ENCODE measurements around the gene TNFRSF25.
"Not testable (repeated sequence)": the region's sequence is repeated elsewhere in the genome, so short reads cannot be mapped to it uniquely, and the experiment has no call there.

Gene TNFRSF25

GRCh38 chr1:6467744-6468688 is 2.0 kb upstream of the TNFRSF25 start:
- DNase-seq = no peak

GRCh38 chr1:6467224-6467623 is 1.3 kb upstream of the TNFRSF25 start:
- DNase-seq = no peak

GRCh38 chr1:6466751-6467150 is 778 bp upstream of the TNFRSF25 start:
- no peak for DNase-seq

DNA sequence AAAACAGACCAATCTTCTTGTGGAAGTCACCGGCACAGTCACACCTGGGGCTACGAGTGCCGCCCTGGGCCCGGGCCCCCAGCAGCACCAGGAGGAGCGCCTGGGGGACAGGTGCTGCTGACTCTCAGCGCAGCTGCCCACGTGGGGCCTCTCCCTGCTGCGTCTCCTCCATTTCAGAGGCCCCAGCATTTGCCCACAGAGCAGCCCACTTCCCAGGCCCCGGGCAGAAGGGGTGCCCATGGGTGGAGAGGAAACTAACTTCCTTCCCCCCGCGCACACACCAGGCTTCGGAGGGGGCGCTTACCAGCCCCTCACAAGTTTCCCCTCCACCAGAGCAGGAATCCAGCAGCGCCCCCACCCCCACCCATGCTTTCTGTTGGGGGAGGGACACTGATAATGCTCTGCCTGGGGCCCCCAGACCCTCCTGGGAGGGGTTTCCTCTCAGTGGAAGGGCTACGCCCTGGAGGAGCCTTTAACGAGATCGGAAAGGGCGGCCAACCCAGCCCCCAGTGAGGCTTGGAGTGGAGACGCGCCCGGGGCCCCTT is 440 bp downstream of the TNFRSF25 start:
- no peak for DNase-seq

DNA sequence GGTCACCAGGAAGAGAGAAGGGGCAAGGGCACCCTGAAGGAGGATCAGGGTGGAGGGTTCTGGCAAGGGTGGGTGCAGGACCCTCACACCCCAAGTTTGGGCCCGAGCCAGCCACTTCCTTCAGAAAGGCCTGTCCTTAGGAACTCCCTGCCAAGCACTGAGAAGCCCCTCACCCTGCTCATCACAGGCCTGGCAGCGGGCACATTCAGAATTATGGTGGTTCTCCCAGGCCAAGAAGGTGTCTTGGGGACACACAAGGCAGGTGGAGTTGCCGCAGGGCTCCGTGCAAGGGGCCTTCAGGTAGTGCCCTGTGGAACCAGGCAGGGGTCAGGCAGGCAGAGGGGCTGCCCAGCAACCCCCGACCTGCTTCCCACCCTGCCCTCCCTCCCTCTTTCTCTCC is 1.1 kb downstream of the TNFRSF25 start:
- DNase-seq = no peak

DNA sequence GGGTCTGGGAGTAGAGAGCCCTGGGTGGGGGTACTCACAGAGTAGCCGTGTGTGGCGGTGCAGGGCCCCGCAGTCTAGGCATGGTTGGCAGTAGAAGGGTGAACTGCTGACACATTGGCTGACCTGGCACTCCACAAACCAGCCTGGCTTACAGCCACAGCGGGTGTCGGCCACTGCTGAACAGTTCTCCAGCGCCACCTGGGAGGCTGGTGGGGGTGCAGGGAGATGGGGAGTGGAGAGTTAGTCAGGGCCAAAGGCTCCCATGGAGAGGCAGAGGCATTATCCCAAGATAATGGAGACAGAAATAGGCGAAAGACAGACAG is 1.5 kb downstream of the TNFRSF25 start:
- peak; percentile 2 for DNase-seq

DNA sequence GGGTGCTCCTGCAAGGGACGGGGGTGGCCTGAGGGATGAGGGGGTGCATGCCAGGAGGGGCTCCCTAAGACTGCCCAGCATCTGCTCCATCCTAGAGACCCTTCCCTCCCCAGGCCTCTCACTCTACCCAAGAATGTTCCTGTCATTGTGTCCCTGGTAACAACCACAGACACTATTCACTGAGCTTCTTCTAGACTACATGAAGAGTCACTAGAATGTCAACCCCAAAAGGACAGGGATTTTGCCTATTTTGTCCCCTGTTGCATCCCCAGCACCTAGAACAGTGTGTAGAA is 2.9 kb downstream of the TNFRSF25 start:
- no peak for DNase-seq

- DNase-seq = no peak
Observed at GRCh38 chr1:6462412-6463119, 3.4 kb downstream of the TNFRSF25 start.

GRCh38 chr1:6461538-6462411 is 4.2 kb downstream of the TNFRSF25 start:
- no peak for DNase-seq

- DNase-seq = no peak
Observed at GRCh38 chr1:6461051-6461530, 4.9 kb downstream of the TNFRSF25 start.

- no peak for DNase-seq
Observed at GRCh38 chr1:6460301-6461050, 5.5 kb downstream of the TNFRSF25 start.

DNA sequence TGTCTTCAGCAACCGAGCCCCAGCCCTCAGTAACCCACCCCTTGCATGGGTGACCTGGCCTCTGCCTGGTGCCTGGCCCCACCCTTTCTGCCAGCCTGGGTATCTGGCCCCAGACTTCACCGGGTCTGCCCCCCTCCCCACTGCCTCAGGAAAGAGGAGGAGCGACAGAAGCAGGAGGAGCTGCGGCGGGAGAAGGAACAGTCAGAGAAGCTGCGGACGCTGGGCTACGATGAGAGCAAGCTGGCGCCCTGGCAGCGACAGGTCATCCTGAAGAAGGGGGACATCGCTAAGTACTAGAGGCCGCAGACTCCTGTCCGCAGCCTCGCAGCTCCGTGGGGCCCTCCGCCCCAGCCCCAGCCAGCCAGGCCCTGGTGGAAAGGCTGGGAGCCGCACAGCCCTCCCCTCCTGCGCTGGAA is 6.1 kb downstream of the TNFRSF25 start:
- no peak for DNase-seq

GRCh38 chr1:6456800-6457466 is 9.0 kb downstream of the TNFRSF25 start:
- DNase-seq = no peak

- DNase-seq = not testable (repeated sequence)
Observed at GRCh38 chr1:6455752-6456520, 10.0 kb downstream of the TNFRSF25 start.

DNA sequence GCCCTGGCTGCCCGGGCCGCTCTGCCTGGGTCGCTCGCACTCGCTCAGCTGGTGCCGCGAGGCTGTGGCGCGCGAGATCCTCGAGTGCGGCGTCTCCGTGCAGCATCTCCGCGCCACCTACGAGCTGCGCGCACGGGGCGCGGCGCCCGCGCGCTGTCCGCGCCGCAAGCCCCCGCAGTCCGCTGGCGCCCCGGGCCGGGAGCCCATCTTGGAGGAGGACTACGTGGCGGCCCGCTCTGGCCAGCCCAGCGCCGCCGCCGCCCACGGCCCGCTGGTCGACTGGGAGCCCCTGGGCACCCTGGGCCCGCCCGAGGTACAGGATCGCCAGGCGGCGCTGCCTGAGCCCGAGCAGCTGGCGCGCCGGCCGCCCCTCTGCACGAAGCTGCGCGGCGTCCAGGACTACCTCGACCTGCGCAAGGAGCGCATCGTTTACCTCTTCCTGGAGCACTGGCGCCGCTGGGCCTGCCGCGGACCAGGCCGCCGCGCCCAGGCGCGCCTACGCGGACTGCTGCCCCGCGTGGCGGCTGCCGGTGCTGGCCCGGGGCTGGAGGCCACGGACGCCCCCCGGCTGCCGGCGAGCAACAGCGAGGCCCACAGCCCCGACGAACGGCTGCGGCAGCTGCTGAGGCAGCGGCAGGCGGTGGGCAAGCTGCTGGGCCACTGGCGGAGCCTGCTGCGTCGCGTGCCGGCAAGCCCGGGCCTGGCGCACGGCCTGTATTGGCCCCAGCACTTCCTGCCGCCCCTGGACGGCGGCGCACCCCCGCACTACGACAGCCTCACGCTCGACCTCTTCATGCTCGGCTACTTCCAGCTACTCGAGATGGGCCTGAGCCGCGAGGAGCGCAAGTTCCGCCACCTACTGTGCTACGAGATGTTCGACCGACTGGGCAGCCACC is 10.9 kb downstream of the TNFRSF25 start:
- no peak for DNase-seq

DNA sequence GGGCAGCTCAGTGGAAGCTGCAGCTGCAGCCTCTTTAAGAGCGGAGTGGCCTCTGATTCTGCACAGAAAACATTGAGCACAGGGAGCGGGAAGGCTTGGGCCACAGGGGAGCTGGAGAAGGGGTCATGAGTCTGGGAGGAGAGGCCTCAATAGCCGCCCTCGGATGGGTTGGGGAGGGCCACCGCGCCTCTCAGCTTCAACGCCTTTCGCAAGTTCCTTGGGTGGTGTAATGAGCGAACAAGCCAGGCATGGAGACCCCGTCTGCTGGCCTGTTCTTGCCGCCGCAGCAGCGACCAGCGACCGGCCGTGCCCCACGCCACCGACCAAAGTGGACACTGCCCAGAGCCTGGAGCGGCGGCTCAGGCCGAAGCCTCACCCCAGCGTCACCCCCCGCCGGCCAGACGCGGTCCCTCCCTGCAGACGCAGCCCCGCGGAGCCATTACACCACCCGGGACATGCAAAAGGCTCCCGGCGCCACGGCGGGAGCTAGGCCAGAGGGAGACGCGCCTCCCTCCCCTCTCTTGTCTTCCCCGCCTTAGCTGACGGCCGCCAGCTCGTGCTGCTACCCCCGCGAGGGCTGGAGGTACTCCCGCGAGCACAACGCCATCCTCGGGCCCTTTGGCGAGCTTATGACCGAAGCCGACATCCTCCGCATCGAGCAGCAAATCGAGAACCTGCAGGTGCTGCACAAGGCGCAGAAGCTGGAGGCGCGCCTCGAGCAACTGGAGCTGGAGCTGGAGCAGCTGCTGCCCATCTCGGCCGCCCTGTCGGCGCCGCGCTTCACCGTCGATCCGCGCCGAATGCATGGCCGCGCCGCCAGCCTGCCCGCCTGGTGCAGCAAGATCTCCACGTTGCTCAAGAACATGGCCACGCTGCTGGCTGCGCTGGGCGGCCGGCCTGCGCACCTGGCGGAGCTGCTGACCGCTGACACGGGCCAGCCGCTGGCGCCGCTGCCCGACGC is 11.8 kb downstream of the TNFRSF25 start:
- not testable (repeated sequence) for DNase-seq

GRCh38 chr1:6450943-6451373 is 15.0 kb downstream of the TNFRSF25 start:
- no peak for DNase-seq

GRCh38 chr1:6450486-6450885 is 15.5 kb downstream of the TNFRSF25 start:
- DNase-seq = not testable (repeated sequence)
